ENCODE measurements around the gene FAM168A. TPM values are rescaled to one million over a fixed set of nuclear protein-coding genes. Genes with fewer than 3 reads are reported as not detected.

The FAM168A gene
- total RNA-seq, 1 experiment from 2014 or later, result 25.9 TPM

DNA sequence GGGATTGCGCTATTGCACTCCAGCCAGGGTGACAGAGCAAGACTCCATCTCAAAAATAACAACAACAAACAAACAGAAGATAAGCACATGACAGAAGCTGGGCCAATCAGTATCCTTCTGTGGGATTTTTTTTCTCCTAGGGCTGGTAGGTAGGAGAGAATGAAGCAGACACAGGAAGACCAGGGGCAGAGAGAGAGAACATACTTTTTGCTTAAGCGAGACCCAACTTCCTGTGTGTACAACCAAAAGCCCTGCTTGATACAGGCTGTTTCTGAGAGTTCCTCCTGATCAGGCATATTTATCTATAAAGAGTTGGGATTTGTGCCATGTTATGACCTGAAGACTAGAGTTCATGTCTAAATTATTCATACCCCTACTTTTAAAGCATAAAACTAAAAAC is 36.1 kb upstream of the FAM168A start (continued):
- TF ChIP-seq, protein P1, sequence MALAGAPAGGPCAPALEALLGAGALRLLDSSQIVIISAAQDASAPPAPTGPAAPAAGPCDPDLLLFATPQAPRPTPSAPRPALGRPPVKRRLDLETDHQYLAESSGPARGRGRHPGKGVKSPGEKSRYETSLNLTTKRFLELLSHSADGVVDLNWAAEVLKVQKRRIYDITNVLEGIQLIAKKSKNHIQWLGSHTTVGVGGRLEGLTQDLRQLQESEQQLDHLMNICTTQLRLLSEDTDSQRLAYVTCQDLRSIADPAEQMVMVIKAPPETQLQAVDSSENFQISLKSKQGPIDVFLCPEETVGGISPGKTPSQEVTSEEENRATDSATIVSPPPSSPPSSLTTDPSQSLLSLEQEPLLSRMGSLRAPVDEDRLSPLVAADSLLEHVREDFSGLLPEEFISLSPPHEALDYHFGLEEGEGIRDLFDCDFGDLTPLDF (CRISPR knock-in tag; IDR thresholded peaks at IDR 0.05), result no peak
- no peak for TF ChIP-seq GABPB1 (CRISPR knock-in tag; IDR thresholded peaks at IDR 0.05)
- no peak for TF ChIP-seq ZNF396 (CRISPR knock-in tag; IDR thresholded peaks at IDR 0.05; ENCODE audit: borderline replicate concordance)
- TF ChIP-seq GRHL2 (CRISPR knock-in tag; IDR thresholded peaks at IDR 0.05; ENCODE audit: insufficient replicate concordance, severe bottlenecking), result no peak
- no peak for TF ChIP-seq CBFB (CRISPR knock-in tag; IDR thresholded peaks at IDR 0.05; ENCODE audit: low read depth)
- TF ChIP-seq, protein P2, sequence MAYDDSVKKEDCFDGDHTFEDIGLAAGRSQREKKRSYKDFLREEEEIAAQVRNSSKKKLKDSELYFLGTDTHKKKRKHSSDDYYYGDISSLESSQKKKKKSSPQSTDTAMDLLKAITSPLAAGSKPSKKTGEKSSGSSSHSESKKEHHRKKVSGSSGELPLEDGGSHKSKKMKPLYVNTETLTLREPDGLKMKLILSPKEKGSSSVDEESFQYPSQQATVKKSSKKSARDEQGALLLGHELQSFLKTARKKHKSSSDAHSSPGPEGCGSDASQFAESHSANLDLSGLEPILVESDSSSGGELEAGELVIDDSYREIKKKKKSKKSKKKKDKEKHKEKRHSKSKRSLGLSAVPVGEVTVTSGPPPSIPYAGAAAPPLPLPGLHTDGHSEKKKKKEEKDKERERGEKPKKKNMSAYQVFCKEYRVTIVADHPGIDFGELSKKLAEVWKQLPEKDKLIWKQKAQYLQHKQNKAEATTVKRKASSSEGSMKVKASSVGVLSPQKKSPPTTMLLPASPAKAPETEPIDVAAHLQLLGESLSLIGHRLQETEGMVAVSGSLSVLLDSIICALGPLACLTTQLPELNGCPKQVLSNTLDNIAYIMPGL (CRISPR knock-in tag; IDR thresholded peaks at IDR 0.05), result no peak
- no peak for TF ChIP-seq ZNF138 (CRISPR knock-in tag; conservative IDR thresholded peaks at IDR 0.05)
- TF ChIP-seq, protein P3, sequence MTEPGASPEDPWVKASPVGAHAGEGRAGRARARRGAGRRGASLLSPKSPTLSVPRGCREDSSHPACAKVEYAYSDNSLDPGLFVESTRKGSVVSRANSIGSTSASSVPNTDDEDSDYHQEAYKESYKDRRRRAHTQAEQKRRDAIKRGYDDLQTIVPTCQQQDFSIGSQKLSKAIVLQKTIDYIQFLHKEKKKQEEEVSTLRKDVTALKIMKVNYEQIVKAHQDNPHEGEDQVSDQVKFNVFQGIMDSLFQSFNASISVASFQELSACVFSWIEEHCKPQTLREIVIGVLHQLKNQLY (CRISPR knock-in tag; IDR thresholded peaks at IDR 0.05), result no peak

DNA sequence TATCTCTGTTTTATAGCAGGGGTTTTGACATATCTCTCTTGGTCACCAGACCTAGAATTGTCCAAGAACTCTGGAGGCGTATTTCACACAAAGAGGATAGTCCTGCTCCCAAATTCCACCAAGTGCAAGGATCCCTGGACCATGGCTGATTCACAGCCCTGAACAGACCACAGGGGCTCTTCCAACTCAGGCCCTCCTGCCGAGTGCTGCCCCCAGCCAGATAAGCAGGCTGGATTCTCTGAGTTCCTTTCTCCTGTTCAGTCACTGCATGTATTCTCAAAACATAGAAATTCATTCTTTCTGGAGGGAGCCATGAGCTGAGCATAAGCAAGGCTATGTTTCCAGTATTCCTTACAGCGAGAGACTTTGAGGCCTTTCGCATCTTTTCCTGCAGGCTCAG is 35.1 kb upstream of the FAM168A start:
- H3K9me3 Mint-ChIP-seq, result peaks cover 13% of the 10 kb centered on the region
- H3K4me3 Mint-ChIP-seq, result no peak overlapping the region
- TF ChIP-seq ZNF263 (CRISPR knock-in tag; IDR thresholded peaks at IDR 0.05; ENCODE audit: low read depth), result no peak
- no peak for TF ChIP-seq EMX1 (CRISPR knock-in tag; IDR thresholded peaks at IDR 0.05)
- TF ChIP-seq OVOL2 (CRISPR knock-in tag; IDR thresholded peaks at IDR 0.05; ENCODE audit: borderline replicate concordance), result no peak
- TF ChIP-seq, protein P4, sequence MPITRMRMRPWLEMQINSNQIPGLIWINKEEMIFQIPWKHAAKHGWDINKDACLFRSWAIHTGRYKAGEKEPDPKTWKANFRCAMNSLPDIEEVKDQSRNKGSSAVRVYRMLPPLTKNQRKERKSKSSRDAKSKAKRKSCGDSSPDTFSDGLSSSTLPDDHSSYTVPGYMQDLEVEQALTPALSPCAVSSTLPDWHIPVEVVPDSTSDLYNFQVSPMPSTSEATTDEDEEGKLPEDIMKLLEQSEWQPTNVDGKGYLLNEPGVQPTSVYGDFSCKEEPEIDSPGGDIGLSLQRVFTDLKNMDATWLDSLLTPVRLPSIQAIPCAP (CRISPR knock-in tag; IDR thresholded peaks at IDR 0.05), result no peak
- TF ChIP-seq JAZF1 (CRISPR knock-in tag; IDR thresholded peaks at IDR 0.05), result no peak
- TF ChIP-seq, protein P5, sequence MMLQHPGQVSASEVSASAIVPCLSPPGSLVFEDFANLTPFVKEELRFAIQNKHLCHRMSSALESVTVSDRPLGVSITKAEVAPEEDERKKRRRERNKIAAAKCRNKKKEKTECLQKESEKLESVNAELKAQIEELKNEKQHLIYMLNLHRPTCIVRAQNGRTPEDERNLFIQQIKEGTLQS (CRISPR knock-in tag; conservative IDR thresholded peaks at IDR 0.05), result no peak
- TF ChIP-seq, protein P6, sequence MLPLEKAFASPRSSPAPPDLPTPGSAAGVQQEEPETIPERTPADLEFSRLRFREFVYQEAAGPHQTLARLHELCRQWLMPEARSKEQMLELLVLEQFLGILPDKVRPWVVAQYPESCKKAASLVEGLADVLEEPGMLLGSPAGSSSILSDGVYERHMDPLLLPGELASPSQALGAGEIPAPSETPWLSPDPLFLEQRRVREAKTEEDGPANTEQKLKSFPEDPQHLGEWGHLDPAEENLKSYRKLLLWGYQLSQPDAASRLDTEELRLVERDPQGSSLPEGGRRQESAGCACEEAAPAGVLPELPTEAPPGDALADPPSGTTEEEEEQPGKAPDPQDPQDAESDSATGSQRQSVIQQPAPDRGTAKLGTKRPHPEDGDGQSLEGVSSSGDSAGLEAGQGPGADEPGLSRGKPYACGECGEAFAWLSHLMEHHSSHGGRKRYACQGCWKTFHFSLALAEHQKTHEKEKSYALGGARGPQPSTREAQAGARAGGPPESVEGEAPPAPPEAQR (CRISPR knock-in tag; IDR thresholded peaks at IDR 0.05), result no peak
- TF ChIP-seq, protein P7, sequence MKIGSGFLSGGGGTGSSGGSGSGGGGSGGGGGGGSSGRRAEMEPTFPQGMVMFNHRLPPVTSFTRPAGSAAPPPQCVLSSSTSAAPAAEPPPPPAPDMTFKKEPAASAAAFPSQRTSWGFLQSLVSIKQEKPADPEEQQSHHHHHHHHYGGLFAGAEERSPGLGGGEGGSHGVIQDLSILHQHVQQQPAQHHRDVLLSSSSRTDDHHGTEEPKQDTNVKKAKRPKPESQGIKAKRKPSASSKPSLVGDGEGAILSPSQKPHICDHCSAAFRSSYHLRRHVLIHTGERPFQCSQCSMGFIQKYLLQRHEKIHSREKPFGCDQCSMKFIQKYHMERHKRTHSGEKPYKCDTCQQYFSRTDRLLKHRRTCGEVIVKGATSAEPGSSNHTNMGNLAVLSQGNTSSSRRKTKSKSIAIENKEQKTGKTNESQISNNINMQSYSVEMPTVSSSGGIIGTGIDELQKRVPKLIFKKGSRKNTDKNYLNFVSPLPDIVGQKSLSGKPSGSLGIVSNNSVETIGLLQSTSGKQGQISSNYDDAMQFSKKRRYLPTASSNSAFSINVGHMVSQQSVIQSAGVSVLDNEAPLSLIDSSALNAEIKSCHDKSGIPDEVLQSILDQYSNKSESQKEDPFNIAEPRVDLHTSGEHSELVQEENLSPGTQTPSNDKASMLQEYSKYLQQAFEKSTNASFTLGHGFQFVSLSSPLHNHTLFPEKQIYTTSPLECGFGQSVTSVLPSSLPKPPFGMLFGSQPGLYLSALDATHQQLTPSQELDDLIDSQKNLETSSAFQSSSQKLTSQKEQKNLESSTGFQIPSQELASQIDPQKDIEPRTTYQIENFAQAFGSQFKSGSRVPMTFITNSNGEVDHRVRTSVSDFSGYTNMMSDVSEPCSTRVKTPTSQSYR (CRISPR knock-in tag; IDR thresholded peaks at IDR 0.05), result no peak
- no peak for TF ChIP-seq HMGA2 (CRISPR knock-in tag; IDR thresholded peaks at IDR 0.05)
- no peak for TF ChIP-seq ZNF219 (CRISPR knock-in tag; IDR thresholded peaks at IDR 0.05; ENCODE audit: borderline replicate concordance)
- TF ChIP-seq, protein P8, sequence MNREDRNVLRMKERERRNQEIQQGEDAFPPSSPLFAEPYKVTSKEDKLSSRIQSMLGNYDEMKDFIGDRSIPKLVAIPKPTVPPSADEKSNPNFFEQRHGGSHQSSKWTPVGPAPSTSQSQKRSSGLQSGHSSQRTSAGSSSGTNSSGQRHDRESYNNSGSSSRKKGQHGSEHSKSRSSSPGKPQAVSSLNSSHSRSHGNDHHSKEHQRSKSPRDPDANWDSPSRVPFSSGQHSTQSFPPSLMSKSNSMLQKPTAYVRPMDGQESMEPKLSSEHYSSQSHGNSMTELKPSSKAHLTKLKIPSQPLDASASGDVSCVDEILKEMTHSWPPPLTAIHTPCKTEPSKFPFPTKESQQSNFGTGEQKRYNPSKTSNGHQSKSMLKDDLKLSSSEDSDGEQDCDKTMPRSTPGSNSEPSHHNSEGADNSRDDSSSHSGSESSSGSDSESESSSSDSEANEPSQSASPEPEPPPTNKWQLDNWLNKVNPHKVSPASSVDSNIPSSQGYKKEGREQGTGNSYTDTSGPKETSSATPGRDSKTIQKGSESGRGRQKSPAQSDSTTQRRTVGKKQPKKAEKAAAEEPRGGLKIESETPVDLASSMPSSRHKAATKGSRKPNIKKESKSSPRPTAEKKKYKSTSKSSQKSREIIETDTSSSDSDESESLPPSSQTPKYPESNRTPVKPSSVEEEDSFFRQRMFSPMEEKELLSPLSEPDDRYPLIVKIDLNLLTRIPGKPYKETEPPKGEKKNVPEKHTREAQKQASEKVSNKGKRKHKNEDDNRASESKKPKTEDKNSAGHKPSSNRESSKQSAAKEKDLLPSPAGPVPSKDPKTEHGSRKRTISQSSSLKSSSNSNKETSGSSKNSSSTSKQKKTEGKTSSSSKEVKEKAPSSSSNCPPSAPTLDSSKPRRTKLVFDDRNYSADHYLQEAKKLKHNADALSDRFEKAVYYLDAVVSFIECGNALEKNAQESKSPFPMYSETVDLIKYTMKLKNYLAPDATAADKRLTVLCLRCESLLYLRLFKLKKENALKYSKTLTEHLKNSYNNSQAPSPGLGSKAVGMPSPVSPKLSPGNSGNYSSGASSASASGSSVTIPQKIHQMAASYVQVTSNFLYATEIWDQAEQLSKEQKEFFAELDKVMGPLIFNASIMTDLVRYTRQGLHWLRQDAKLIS (CRISPR knock-in tag; IDR thresholded peaks at IDR 0.05; ENCODE audit: borderline replicate concordance), result no peak
- peaks cover 98% of the 10 kb centered on the region for H3K27me3 Mint-ChIP-seq (ENCODE audit: low read depth)
- no peak for DNase-seq (ENCODE audit: low spot score)
- no peak overlapping the region for H3K27ac Mint-ChIP-seq
- no peaks in the 10 kb centered on the region for H3K36me3 Mint-ChIP-seq
- ATAC-seq, result no peak
- H3K4me1 Mint-ChIP-seq, result peaks cover 26% of the 10 kb centered on the region
- ChIA-PET POLR2A (no interaction called here), CTCF (no interaction called here)
